CD14-positive monocyte (primary cell): ENCODE data around the gene SETD1A. TPM values are rescaled to one million over a fixed set of nuclear protein-coding genes. Genes with fewer than 3 reads are reported as not detected.
"Not testable (repeated sequence)": the region's sequence is repeated elsewhere in the genome, so short reads cannot be mapped to it uniquely, and the experiment has no call there.

Experiments
- DNase-seq, 3 donors: peaks; one replicate each; pipeline ENCODE4 v3.0.0-alpha.2; 2011 to 2022
- H2AFZ ChIP-seq: 2 replicates; pipeline ENCODE4 v1.6.0; 2012; ENCODE audit warnings: mild to moderate bottlenecking, low read depth, low read length, inconsistent platforms; ENCODE audit not compliant: insufficient read depth, poor library complexity, severe bottlenecking
- H3K27ac ChIP-seq, 2 donors: 1 replicate in 1 of 2; 2 replicates in 1 of 2; pipeline ENCODE4 v1.5.1; 2012 to 2013; ENCODE audit warnings: low read length in 2 of 2, control low read depth in 1 of 2, inconsistent platforms in 1 of 2, low read depth in 1 of 2, mild to moderate bottlenecking in 1 of 2
- H3K27me3 ChIP-seq, 2 donors: one replicate each; pipeline versions ENCODE4 v1.6.0 to v1.6.1; 2011 to 2013; ENCODE audit warnings: low read length in 2 of 2; ENCODE audit not compliant: control insufficient read depth in 2 of 2, insufficient read depth in 2 of 2
- H3K36me3 ChIP-seq, 2 donors: replicated peaks in 1 of 2; 1 replicate in 1 of 2; 2 replicates in 1 of 2; pipeline versions ENCODE4 v1.5.1 to v1.6.1; 2012 to 2013; ENCODE audit warnings: low read length in 2 of 2, control low read depth in 1 of 2, inconsistent platforms in 1 of 2, mild to moderate bottlenecking in 1 of 2; ENCODE audit not compliant: insufficient read depth in 2 of 2, control insufficient read depth in 1 of 2
- H3K4me1 ChIP-seq, 2 donors: 1 replicate in 1 of 2; 2 replicates in 1 of 2; pipeline versions ENCODE4 v1.5.1 to v1.6.1; 2012 to 2013; ENCODE audit warnings: low read length in 2 of 2, control low read depth in 1 of 2, inconsistent platforms in 1 of 2, mild to moderate bottlenecking in 1 of 2, moderate library complexity in 1 of 2; ENCODE audit not compliant: insufficient read depth in 2 of 2, control insufficient read depth in 1 of 2
- H3K4me2 ChIP-seq: replicated peaks from 2 replicates; pipeline ENCODE3; 2012; ENCODE audit warnings: low read length, moderate library complexity, mild to moderate bottlenecking; ENCODE audit not compliant: poor library complexity, severe bottlenecking; ENCODE audit errors: extremely low read depth
- H3K4me3 ChIP-seq, 3 experiments: fragments of 200-600 bp in 1 of 3; sonication (generic) in 1 of 3; replicated peaks in 1 of 3; 1 replicate in 2 of 3; 2 replicates in 1 of 3; pipeline ENCODE4 v1.5.1; 2011 to 2013; ENCODE audit warnings: low read length in 3 of 3, mild to moderate bottlenecking in 3 of 3, control low read depth in 2 of 3, low read depth in 2 of 3, inconsistent platforms in 1 of 3, moderate library complexity in 1 of 3
- H3K79me2 ChIP-seq: 2 replicates; pipeline ENCODE4 v1.6.0; 2012; ENCODE audit warnings: mild to moderate bottlenecking, control low read depth, inconsistent platforms, low read length, moderate library complexity; ENCODE audit not compliant: insufficient read depth
- H3K9ac ChIP-seq: 2 replicates; pipeline ENCODE4 v1.6.0; 2017; ENCODE audit warnings: low read length, mild to moderate bottlenecking; ENCODE audit not compliant: insufficient read depth, poor library complexity, severe bottlenecking
- H3K9me3 ChIP-seq, 2 donors: replicated peaks in 1 of 2; 1 replicate in 1 of 2; 2 replicates in 1 of 2; pipeline versions ENCODE4 v1.5.1 to v1.6.1; 2012 to 2013; ENCODE audit warnings: low read length in 2 of 2, control low read depth in 1 of 2; ENCODE audit not compliant: control insufficient read depth in 1 of 2, insufficient read depth in 1 of 2
- H4K20me1 ChIP-seq: 2 replicates; pipeline ENCODE4 v1.6.0; 2012; ENCODE audit warnings: mild to moderate bottlenecking, low read length, control low read depth, moderate library complexity; ENCODE audit not compliant: insufficient read depth
- H3K27ac Mint-ChIP-seq, 7 donors: one replicate each; pipeline ENCODE4 v1.8.0; 2020; ENCODE audit warnings: mild to moderate bottlenecking in 7 of 7, mixed read lengths in 7 of 7, moderate library complexity in 6 of 7, inconsistent platforms in 2 of 7
- H3K27me3 Mint-ChIP-seq, 3 donors: one replicate each; pipeline ENCODE4 v1.8.0; 2021 to 2022; ENCODE audit warnings: low read depth in 3 of 3, mild to moderate bottlenecking in 3 of 3, mixed read lengths in 3 of 3, moderate library complexity in 3 of 3, inconsistent platforms in 1 of 3
- H3K36me3 Mint-ChIP-seq, 2 donors: one replicate each; pipeline ENCODE4 v1.8.0; 2020; ENCODE audit warnings: mixed read lengths in 2 of 2, inconsistent platforms in 1 of 2, mild to moderate bottlenecking in 1 of 2
- H3K4me1 Mint-ChIP-seq: one replicate; pipeline ENCODE4 v1.8.0; 2020; ENCODE audit warnings: mild to moderate bottlenecking, mixed read lengths
- H3K4me3 Mint-ChIP-seq, 2 donors: one replicate each; pipeline ENCODE4 v1.8.0; 2020; ENCODE audit warnings: mild to moderate bottlenecking in 2 of 2, mixed read lengths in 2 of 2, moderate library complexity in 1 of 2
- H3K9me3 Mint-ChIP-seq, 7 donors: one replicate each; pipeline ENCODE4 v1.8.0; 2020 to 2022; ENCODE audit warnings: mixed read lengths in 7 of 7, mild to moderate bottlenecking in 6 of 7, moderate library complexity in 6 of 7, inconsistent platforms in 2 of 7
- CTCF ChIP-seq: fragments of 200-600 bp; IDR thresholded peaks from one replicate; pipeline ENCODE4 v1.8.0; 2022; ENCODE audit warnings: antibody characterized with exemption, mild to moderate bottlenecking
- WGBS: methylation state at CpG from one replicate; pipeline ENCODE4 v1.1.5; 2013; ENCODE audit warnings: missing lambda C conversion rate; ENCODE audit not compliant: insufficient coverage; 5-methylcytosine and 5-hydroxymethylcytosine counted together
- intact Hi-C, 2 donors: fragments of 100-400 bp; cut with micrococcal nuclease; formaldehyde crosslinking; loops; one replicate each; pipeline versions ENCODE4 v1.15.0 to v1.15.1; 2023
- polyA plus RNA-seq, 3 donors: library from polyadenylated mRNA; depleted of rRNA in 1 of 3; unstranded in 2 of 3; stranded (reverse) in 1 of 3; fragments of 300-500 nt in 2 of 3; fragments of >200 nt in 1 of 3; fragmentation: Illumina TruSeq in 2 of 3; gene quantifications; 1 replicate in 2 of 3; 2 replicates in 1 of 3; pipeline ENCODE4 v1.2.3, GENCODE V29; 2012 to 2021

SETD1A gene
- polyA plus RNA-seq, 3 donors: 0.16 to 6.6 (median 1.3) TPM

- Histone ChIP-seq H3K4me2 (no peak overlapping the region), H3K4me1 (no peaks in the 10 kb centered on the region), H3K36me3 (no peaks in the 10 kb centered on the region), H4K20me1 (no peaks in the 10 kb centered on the region), H3K4me3 (no peak overlapping the region), H2AFZ (no peak overlapping the region), H3K27ac (no peak overlapping the region), H3K9me3 (peaks cover 0 to 8% of the 10 kb centered on the region in 2 donors), H3K27me3 (peaks cover 10 to 35% of the 10 kb centered on the region in 2 donors), H3K9ac (no peak overlapping the region), H3K79me2 (no peaks in the 10 kb centered on the region)
- intact Hi-C loops: no loop called here
- no peak for TF ChIP-seq CTCF
- Mint-ChIP-seq H3K27me3 (peaks cover 47 to 64% (median 59%) of the 10 kb centered on the region in 3 donors), H3K4me1 (peaks cover 6% of the 10 kb centered on the region), H3K36me3 (peaks cover 0 to 10% of the 10 kb centered on the region in 2 donors), H3K4me3 (peak overlapping the region in 1 of 2 donors; percentile 73), H3K9me3 (peaks cover 10 to 23% (median 17%) of the 10 kb centered on the region in 7 donors), H3K27ac (no peak overlapping the region)
- DNase-seq: no peak
- 18% methylated on average over 23 of the region's 36 CpGs for WGBS
Measured at GRCh38 chr16:31009894-31010584, 52.5 kb downstream of the SETD1A start.

GRCh38 chr16:31010585-31011325 lies 53.2 kb downstream of the SETD1A start, which contains the start of gene STX1B:
TSS of gene STX1B (minus strand) at chr16:31010638. CDS start at chr16:31010396, 242 bp downstream.
- Histone ChIP-seq H3K27me3 (peaks cover 10 to 35% of the 10 kb centered on the region in 2 donors), H3K36me3 (no peaks in the 10 kb centered on the region), H3K4me3 (no peak within 1 kb of the TSS), H3K9ac (no peak within 1 kb of the TSS), H3K4me2 (no peak within 1 kb of the TSS), H3K4me1 (no peaks in the 10 kb centered on the region), H2AFZ (no peak within 1 kb of the TSS), H3K79me2 (no peaks in the 10 kb centered on the region), H4K20me1 (no peaks in the 10 kb centered on the region), H3K9me3 (peaks cover 0 to 8% of the 10 kb centered on the region in 2 donors), H3K27ac (no peak within 1 kb of the TSS)
- 13% methylated on average over 27 of the region's 45 CpGs for WGBS
- peaks cover 10 to 23% (median 17%) of the 10 kb centered on the region in 7 donors for H3K9me3 Mint-ChIP-seq
- peaks cover 47 to 64% (median 59%) of the 10 kb centered on the region in 3 donors for H3K27me3 Mint-ChIP-seq
- peaks cover 0 to 10% of the 10 kb centered on the region in 2 donors for H3K36me3 Mint-ChIP-seq
- intact Hi-C loops: no loop called here
- no peak for TF ChIP-seq CTCF
- no peak for DNase-seq
- H3K27ac Mint-ChIP-seq: no peak within 1 kb of the TSS
- H3K4me1 Mint-ChIP-seq: peaks cover 6% of the 10 kb centered on the region
- H3K4me3 Mint-ChIP-seq: peak within 1 kb of the TSS in 1 of 2 donors; percentile 88

GRCh38 chr16:31011815-31012214 lies 54.3 kb downstream of the SETD1A start:
- H3K9me3 ChIP-seq, H3K27ac ChIP-seq, intact Hi-C loops, DNase-seq, H4K20me1 ChIP-seq, H3K9ac ChIP-seq, H3K4me3 ChIP-seq, H3K36me3 ChIP-seq, H3K4me2 ChIP-seq, H3K4me1 ChIP-seq, H3K79me2 ChIP-seq, H2AFZ ChIP-seq, H3K4me1 Mint-ChIP-seq: not testable (repeated sequence)
- Mint-ChIP-seq H3K9me3 (peaks cover 10 to 23% (median 17%) of the 10 kb centered on the region in 7 donors), H3K27me3 (peaks cover 42 to 60% (median 56%) of the 10 kb centered on the region in 3 donors), H3K36me3 (peaks cover 0 to 10% of the 10 kb centered on the region in 2 donors), H3K4me3 (peak overlapping the region in 1 of 2 donors; percentile 88), H3K27ac (peak overlapping the region in 1 of 7 donors; percentile 28)
- H3K27me3 ChIP-seq: peaks cover 10 to 35% of the 10 kb centered on the region in 2 donors
- WGBS: 100% methylated on average over 2 of the region's 7 CpGs
